GM19239 (cell line): ENCODE results near the gene RANBP9.

Source experiments
- DNase-seq: peaks from one replicate; pipeline ENCODE4 v3.0.0; 2011; ENCODE audit warnings: low spot score; ENCODE audit not compliant: insufficient read length
- FAIRE-seq: peaks from 2 replicates; lab custom pipeline; 2011; peaks lifted over from hg19 to GRCh38; lab: Jason Lieb, UNC

Gene RANBP9

DNA sequence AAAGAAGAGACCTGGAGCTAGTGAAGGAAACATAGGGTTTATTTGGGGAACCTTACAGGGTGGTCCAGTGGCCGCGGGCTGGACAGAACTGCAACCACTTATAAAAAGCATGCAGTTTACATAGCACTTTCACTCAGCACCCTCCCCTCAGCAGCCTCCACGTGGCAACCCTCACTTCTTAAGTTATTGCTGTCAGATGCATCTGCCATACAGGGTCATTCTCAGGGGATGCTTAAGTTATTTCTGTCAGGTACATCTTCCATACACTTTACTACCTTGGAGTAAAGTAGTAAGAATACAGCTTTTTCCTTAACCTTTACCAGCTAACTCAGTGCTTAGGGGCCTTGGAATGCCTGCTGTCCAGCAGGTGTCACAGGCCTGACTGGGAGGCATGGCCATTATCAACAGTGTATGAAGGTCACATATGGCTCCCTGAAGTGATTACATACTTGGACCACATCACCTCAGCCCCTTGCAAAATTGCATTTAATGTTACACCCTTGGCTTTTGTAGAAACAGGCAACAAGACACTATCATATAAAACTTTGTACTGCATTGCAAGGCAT, 98.5 kb downstream of the RANBP9 start:
- no peak for FAIRE-seq

DNA sequence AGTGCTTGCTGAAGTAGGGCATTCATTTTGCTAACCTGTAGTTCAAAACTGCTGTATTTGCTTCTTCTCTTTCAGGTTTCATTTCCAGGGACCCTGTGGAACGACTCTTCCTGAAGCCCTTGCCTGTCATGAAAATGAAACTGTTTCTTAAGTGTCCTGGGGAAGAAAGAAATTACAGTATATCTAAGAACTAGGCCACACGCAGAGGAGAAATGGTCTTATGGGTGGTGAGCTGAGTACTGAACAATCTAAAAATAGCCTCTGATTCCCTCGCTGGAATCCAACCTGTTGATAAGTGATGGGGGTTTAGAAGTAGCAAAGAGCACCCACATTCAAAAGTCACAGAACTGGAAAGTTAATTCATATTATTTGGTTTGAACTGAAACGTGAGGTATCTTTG, 99.9 kb downstream of the RANBP9 start:
- FAIRE-seq (peak; percentile 62), DNase-seq (no peak)

More for the DNA sequence above, 98.5 kb downstream of the RANBP9 start:
- DNase-seq = no peak

DNA sequence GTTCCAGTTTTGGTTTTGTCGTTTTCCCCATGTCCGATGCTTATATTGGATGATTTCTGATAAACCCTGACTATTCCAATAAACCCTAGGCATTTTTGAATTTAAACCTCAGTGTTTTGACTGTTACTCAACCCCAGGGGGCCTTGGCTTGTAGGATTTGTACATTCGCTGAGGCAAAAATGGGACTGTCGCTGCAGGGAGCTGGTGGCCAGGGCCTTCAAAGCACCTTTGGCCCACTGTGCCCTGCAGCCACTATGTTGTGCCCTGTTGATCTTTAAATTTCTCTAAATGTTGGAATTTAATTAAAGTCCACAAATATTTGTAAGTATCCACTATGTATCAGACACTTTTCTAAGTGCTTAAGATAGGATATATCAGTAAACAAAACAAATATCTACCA, 106.0 kb downstream of the RANBP9 start:
- FAIRE-seq = no peak
- DNase-seq = no peak

GRCh38 chr6:13604546-13605416, 106.9 kb downstream of the RANBP9 start:
- FAIRE-seq = peak; percentile 37
- DNase-seq = no peak

- DNase-seq = no peak
- no peak for FAIRE-seq
Observed at GRCh38 chr6:13604135-13604534, 107.5 kb downstream of the RANBP9 start.

DNA sequence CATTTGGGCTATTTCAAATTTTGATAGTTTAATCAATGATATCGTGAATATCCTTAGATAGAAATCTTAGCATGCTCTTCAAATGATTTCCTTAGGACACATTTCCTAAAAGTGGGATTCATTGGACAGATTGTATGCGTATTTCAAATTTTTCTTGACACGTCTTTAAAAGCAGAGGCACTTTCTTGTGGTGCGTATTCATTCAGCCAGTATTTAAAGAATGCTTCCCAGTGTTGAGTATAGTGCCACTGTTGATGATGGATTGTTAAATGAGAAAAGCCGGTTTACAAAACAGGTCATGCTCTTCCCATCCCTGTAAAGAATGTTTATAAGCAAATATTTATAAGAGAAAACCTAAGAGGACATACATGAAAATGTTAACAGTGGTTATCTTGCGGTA, 111.6 kb downstream of the RANBP9 start:
- DNase-seq = no peak
- FAIRE-seq = no peak

GRCh38 chr6:13597073-13597472, 114.6 kb downstream of the RANBP9 start:
- no peak for FAIRE-seq
- DNase-seq = no peak

DNA sequence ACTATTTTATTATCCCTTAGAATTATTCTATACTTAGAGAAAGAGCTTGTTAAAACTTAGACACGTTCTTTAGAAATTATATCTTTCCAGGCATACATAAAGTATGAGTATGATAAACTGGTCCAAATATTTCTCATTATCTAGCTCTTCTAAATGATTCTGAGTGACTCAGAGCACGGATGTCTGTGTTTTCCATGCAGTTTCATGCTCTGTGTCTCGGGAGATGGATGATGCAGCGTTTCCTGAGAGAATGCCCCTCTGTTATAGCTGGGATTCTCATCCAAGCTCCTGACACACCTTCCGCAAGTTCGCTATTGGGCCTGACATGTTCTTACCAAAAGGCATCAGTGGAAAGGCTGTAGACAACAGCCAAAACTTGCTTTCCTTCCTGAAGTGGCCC, 117.9 kb downstream of the RANBP9 start:
- FAIRE-seq = no peak
- DNase-seq = no peak

DNA sequence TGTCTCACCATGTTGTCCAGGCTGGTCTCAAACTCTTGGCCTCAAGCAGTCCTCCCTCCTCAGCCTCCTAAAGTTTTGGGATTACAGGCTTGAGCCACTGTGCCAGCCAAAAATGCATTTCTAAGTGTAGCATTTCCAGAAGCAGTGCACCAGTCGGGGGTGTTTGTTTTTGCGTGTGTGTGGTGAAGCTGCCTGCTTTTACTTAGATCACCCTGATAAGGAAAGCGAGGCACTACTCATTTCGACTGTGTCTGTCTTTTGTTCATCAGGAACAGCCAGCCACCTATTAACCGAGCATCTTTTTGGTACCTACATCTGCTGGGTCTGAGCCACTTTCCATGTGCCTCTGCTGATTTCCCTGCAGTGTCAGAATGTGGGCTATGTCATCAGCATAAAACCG, 118.5 kb downstream of the RANBP9 start:
- DNase-seq = no peak
- FAIRE-seq = no peak

DNA sequence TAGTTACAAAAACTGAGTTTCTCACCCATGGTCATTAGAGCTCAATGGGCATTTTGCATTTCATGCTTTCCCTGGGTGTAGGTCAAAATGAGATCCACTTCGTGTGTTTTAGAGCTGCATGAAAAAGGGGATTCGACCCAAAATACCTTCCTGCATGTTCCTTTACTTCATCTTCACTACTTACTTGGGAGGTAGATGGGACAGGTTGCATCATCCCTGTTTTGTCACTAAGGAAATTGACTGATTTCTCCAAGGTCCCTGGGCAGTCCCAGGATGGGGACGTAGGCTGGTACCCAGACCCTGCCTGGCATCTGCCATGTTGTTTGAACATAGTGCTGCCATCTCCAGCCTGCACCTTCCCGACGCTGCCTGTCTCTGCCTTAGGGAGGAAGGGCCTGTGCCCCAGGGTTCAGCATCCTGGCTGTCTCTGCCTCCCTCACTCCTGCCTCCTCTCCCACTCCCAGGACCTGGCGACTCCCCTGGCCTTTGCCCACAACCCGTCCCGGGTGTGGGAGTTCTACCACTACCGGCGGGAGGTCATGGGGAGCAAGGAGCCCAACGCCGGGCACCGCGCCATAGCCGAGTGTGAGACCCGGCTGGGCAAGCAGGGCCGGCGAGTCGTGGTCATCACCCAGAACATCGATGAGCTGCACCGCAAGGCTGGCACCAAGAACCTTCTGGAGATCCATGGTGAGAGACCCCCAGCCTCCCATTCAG, 120.3 kb downstream of the RANBP9 start:
- no peak for FAIRE-seq

GRCh38 chr6:13590574-13591153, 121.0 kb downstream of the RANBP9 start:
- FAIRE-seq (no peak), DNase-seq (no peak)

More for the DNA sequence above, 120.3 kb downstream of the RANBP9 start:
- no peak for DNase-seq

GRCh38 chr6:13589801-13590200, 121.8 kb downstream of the RANBP9 start:
- FAIRE-seq = no peak

DNA sequence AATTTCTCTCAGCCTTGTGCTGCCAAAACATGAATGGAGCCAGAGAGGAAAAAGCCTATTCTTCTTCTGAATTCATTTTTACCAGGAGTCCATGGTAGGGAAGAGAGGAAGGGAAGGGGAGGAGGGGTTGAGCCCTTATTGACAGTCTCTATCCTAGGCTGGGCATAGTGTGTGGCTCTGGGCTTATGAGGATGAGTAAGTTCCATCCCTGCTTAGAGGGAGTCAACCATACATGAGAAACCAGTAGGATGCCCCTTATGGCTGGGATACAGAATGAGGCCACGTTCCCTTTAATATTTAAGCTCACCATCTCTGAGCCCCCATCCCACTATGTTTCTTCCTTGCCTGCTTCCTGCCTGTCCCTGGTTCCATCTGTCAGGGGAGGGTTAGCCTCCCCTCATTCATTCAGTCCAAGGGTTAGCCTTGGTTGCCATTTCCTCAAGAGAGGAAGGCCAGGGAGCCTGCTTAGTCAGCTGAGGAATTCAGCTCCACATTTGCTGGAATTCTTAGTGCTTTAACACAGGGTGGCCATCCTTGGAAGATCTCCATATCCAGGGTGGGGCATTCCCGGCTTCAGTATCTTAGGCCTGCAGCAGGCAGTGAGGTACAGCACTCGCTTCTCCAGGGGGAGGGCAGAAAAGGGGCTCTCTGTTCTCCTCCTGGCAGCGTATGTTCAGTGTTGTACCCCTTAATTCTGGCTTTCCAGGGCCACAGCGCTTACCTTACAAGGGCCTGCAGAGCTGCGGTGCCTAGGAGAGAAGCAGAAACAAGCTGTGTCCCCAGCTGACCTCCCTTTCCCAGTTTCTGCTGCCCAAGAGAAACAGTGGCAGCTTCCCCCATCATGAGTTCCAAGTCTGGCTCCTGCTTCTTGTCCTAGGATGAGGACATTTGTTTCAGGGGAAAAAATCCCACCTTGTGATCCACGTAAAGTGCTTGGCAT, 124.8 kb downstream of the RANBP9 start:
- FAIRE-seq (no peak), DNase-seq (no peak)

More at GRCh38 chr6:13589801-13590200, 121.8 kb downstream of the RANBP9 start:
- no peak for DNase-seq

- DNase-seq (no peak), FAIRE-seq (no peak)
Observed at GRCh38 chr6:13581700-13582229, 129.9 kb downstream of the RANBP9 start.

GRCh38 chr6:13579911-13580310, 131.7 kb downstream of the RANBP9 start:
- FAIRE-seq = no peak

GRCh38 chr6:13577926-13578325, 133.7 kb downstream of the RANBP9 start:
- FAIRE-seq (no peak), DNase-seq (no peak)

More at GRCh38 chr6:13579911-13580310, 131.7 kb downstream of the RANBP9 start:
- no peak for DNase-seq

GRCh38 chr6:13576017-13576416, 135.6 kb downstream of the RANBP9 start:
- DNase-seq = no peak
- no peak for FAIRE-seq

DNA sequence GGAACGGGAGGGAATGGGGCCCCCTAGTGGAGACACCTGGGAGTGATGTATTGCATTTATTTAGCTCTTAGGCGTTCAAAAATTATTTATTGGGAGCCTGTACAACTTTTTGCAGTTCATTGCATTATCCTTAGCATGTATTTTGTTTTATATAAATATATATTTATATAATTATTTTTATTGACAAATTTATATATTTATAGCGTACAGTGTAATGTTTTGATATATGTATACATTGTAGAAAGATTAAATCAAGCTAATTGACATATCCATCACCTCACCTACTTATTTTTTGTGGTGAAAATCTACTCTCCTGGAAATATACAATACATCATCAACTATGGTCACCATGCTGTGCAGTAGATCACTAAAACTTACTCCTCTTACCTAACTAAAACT, 136.3 kb downstream of the RANBP9 start:
- DNase-seq (no peak), FAIRE-seq (no peak)
